GM12878 (cell line): Measurements from ENCODE around the gene TNS4. TPM values are rescaled to one million over a fixed set of nuclear protein-coding genes. Genes with fewer than 3 reads are reported as not detected.

Source experiments
- ATAC-seq: fragments of 200-7000 bp; cut with Tn5 transposase; 3 replicates; pipeline ENCODE4 v1.9.1; 2020; ENCODE audit warnings: mild to moderate bottlenecking, moderate library complexity
- BruUV-seq: library from RNA; stranded (reverse); fragments of 400-500 nt; replicated peaks from 2 replicates; lab custom pipeline; 2021; lab: Mats Ljungman, UMichigan
- CTCF ChIA-PET: fragments of 300-600 bp; sonication (Branson Sonifier 250); formaldehyde crosslinking; extraction: SDS; loops from one replicate; lab custom pipeline; 2021; ENCODE audit warnings: inconsistent platforms; lab: Yijun Ruan, JAX
- POLR2A ChIA-PET: fragments of 350-600 bp; formaldehyde crosslinking; extraction: SDS; loops from one replicate; lab custom pipeline; 2021; ENCODE audit warnings: inconsistent platforms; lab: Charles Lee
- RAD21 ChIA-PET: fragments of 300-600 bp; sonication (Branson Sonifier 250); formaldehyde crosslinking; loops from one replicate; lab custom pipeline; 2023; ENCODE audit warnings: antibody characterized with exemption; ENCODE audit not compliant: unreplicated experiment; lab: Charles Lee
- SMC1A ChIA-PET: fragments of 300-600 bp; sonication (Branson Sonifier 250); formaldehyde crosslinking; loops from one replicate; lab custom pipeline; 2023; ENCODE audit not compliant: unreplicated experiment, uncharacterized antibody; lab: Charles Lee
- DNase-seq: peaks from one replicate; pipeline ENCODE4 v3.0.0-alpha.2; 2011; ENCODE audit warnings: low read depth, low spot score
- FAIRE-seq: peaks from 3 replicates; lab custom pipeline; 2011; peaks lifted over from hg19 to GRCh38; lab: Jason Lieb, UNC
- H2AFZ ChIP-seq: 2 replicates; pipeline ENCODE4 v1.6.0; 2011; ENCODE audit warnings: low read depth, low read length, control low read depth; ENCODE audit not compliant: control insufficient read depth
- H3K27ac ChIP-seq: 2 replicates; pipeline ENCODE4 v1.5.1; 2011; ENCODE audit warnings: control low read depth; ENCODE audit not compliant: control insufficient read depth, insufficient read depth
- H3K27me3 ChIP-seq, 2 experiments: replicated peaks in 1 of 2; 2 replicates each; pipeline versions ENCODE4 v1.6.0 to v1.6.1; 2011; ENCODE audit warnings: low read length in 1 of 2; ENCODE audit not compliant: control insufficient read depth in 2 of 2, insufficient read depth in 2 of 2
- H3K36me3 ChIP-seq, 2 experiments: 2 replicates each; pipeline ENCODE4 v1.5.1; 2011; ENCODE audit warnings: low read length in 1 of 2; ENCODE audit not compliant: control insufficient read depth in 2 of 2, insufficient read depth in 2 of 2
- H3K4me1 ChIP-seq: 2 replicates; pipeline ENCODE4 v1.6.1; 2011; ENCODE audit warnings: mild to moderate bottlenecking, low read length, moderate library complexity, mixed read lengths; ENCODE audit not compliant: control insufficient read depth, insufficient read depth
- H3K4me2 ChIP-seq: 2 replicates; pipeline ENCODE4 v1.6.0; 2011; ENCODE audit warnings: control low read depth; ENCODE audit not compliant: control insufficient read depth, insufficient read depth
- H3K4me3 ChIP-seq: fragments of 200-600 bp; sonication (generic); 2 replicates; pipeline ENCODE4 v1.5.1; 2016
- H3K79me2 ChIP-seq: 2 replicates; pipeline ENCODE4 v1.6.0; 2011; ENCODE audit warnings: low read length; ENCODE audit not compliant: control insufficient read depth, insufficient read depth
- H3K9ac ChIP-seq: 2 replicates; pipeline ENCODE4 v1.8.0; 2011; ENCODE audit warnings: low read length, control low read depth, mixed read lengths; ENCODE audit not compliant: control insufficient read depth, insufficient read depth
- H3K9me3 ChIP-seq: replicated peaks from 3 replicates; pipeline ENCODE4 v1.5.1; 2011; ENCODE audit warnings: mild to moderate bottlenecking, low read length; ENCODE audit not compliant: control insufficient read depth, insufficient read depth
- H4K20me1 ChIP-seq: 2 replicates; pipeline ENCODE4 v1.6.0; 2011; ENCODE audit not compliant: control insufficient read depth, insufficient read depth
- ATF2 ChIP-seq: IDR thresholded peaks from 2 replicates; pipeline ENCODE4 v1.6.1; 2012; ENCODE audit warnings: low read length, inconsistent platforms
- CEBPZ ChIP-seq: fragments of 150-350 bp; IDR thresholded peaks from 2 replicates; pipeline ENCODE4 v1.6.1; 2016; ENCODE audit warnings: low read depth, low read length
- ESRRA ChIP-seq: IDR thresholded peaks from 2 replicates; pipeline ENCODE4 v1.6.1; 2012; ENCODE audit warnings: mild to moderate bottlenecking, low read length, improper control_type of control experiment
- KAT2A ChIP-seq: conservative IDR thresholded peaks from 2 replicates; pipeline ENCODE4 v1.6.1; 2011; ENCODE audit warnings: low read depth, low read length; ENCODE audit not compliant: control insufficient read depth
- KLF5 ChIP-seq: fragments of 450-650 bp; IDR thresholded peaks from 2 replicates; pipeline ENCODE4 v1.6.1; 2014; ENCODE audit warnings: mild to moderate bottlenecking; ENCODE audit not compliant: partially characterized antibody
- MEF2B ChIP-seq: fragments of 450-650 bp; IDR thresholded peaks from 2 replicates; pipeline ENCODE4 v1.6.1; 2018; ENCODE audit warnings: mild to moderate bottlenecking, moderate library complexity; ENCODE audit not compliant: partially characterized antibody, poor library complexity, severe bottlenecking
- MYC ChIP-seq: IDR thresholded peaks from 2 replicates; pipeline ENCODE4 v1.6.1; 2011; ENCODE audit warnings: mild to moderate bottlenecking, low read length, moderate library complexity, inconsistent platforms; ENCODE audit not compliant: insufficient read depth, insufficient replicate concordance, insufficient read length, severe bottlenecking
- NR2C2 ChIP-seq: IDR thresholded peaks from 2 replicates; pipeline ENCODE4 v1.6.1; 2011; ENCODE audit warnings: borderline replicate concordance, low read depth; ENCODE audit not compliant: control insufficient read depth, insufficient read length
- RB1 ChIP-seq: fragments of 450-650 bp; formaldehyde crosslinking; IDR thresholded peaks from 2 replicates; pipeline ENCODE4 v1.6.1; 2017; ENCODE audit warnings: mild to moderate bottlenecking, borderline replicate concordance
- RFX5 ChIP-seq: IDR thresholded peaks from 2 replicates; pipeline ENCODE4 v1.6.1; 2011; ENCODE audit warnings: low read depth, low read length, improper control_type of control experiment
- SMC3 ChIP-seq: IDR thresholded peaks from 2 replicates; pipeline ENCODE4 v1.6.1; 2011; ENCODE audit warnings: low read length, improper control_type of control experiment, borderline replicate concordance
- SREBF1 ChIP-seq: IDR thresholded peaks from 2 replicates; pipeline ENCODE4 v1.6.1; 2012; ENCODE audit warnings: mild to moderate bottlenecking, low read length
- ZNF622 ChIP-seq: fragments of 450-650 bp; IDR thresholded peaks from 2 replicates; pipeline ENCODE4 v1.6.1; 2017; ENCODE audit warnings: mild to moderate bottlenecking, inconsistent platforms
- ZZZ3 ChIP-seq: IDR thresholded peaks from 2 replicates; pipeline ENCODE4 v1.6.1; 2011; ENCODE audit warnings: low read depth; ENCODE audit not compliant: control insufficient read depth, insufficient read length
- WGBS: methylation state at CpG from one replicate; pipeline ENCODE4 v1.1.6; 2016; ENCODE audit warnings: low lambda C conversion rate; ENCODE audit not compliant: insufficient replicate concordance, insufficient coverage; ENCODE audit errors: missing lambda C conversion rate; 5-methylcytosine and 5-hydroxymethylcytosine counted together
- in situ Hi-C: fragments of 300-500 bp; cut with MboI; formaldehyde crosslinking; loops from 9 replicates; pipeline ENCODE4 v1.14.3; 2018; ENCODE audit warnings: mixed read lengths
- intact Hi-C: fragments of 100-400 bp; cut with micrococcal nuclease; formaldehyde crosslinking; loops from one replicate; pipeline ENCODE4 v1.14.2; 2022; ENCODE audit not compliant: unreplicated experiment
- polyA plus RNA-seq, 11 experiments: library from polyadenylated mRNA; depleted of rRNA in 4 of 11; unstranded in 6 of 11; stranded (reverse) in 5 of 11; fragments of >200 nt; fragmentation: Nextera tagmentation in 4 of 11; fragmentation: Illumina TruSeq in 1 of 11; extraction: Ambion mirVana in 4 of 11; extraction: Trizol in 1 of 11; gene quantifications; 1 replicate in 1 of 11; 2 replicates in 10 of 11; pipeline versions ENCODE4 v1.2.1 to v1.2.3, GENCODE V29; 2011 to 2016; ENCODE audit warnings: inconsistent platforms in 2 of 11, missing spikeins in 2 of 11, low read depth in 1 of 11
- total RNA-seq, 4 experiments: library from RNA; depleted of rRNA in 3 of 4; stranded (reverse); fragments of >200 nt in 3 of 4; fragmentation: Illumina TruSeq in 1 of 4; extraction: Trizol in 1 of 4; gene quantifications; 2 replicates each; pipeline versions ENCODE4 v1.2.1 to v1.2.3, GENCODE V29; 2013 to 2021

TNS4 gene
- total and polyA plus RNA-seq, 10 of the 15 experiments (the other 5 are each of a cell fraction or from before 2014, with no cell fraction given) = 0.10 to 0.90 (median 0.68) TPM; not detected in 2

- ChIA-PET CTCF (interaction anchor here (1.2 to 1.4 kb wide), 2 partner anchors 12 to 15 kb away, joined by 3 to 12 read pairs; no protein-coding TSS in a partner anchor), SMC1A (no interaction called here), RAD21 (interaction anchor here (2.2 kb wide), 1 partner anchor 41 kb away, joined by 13 read pairs; no protein-coding TSS in a partner anchor), POLR2A (no interaction called here)
- H3K36me3 ChIP-seq = no peaks in the 10 kb centered on the region
- no peaks in the 10 kb centered on the region for H3K79me2 ChIP-seq
- ATAC-seq (no peak), FAIRE-seq (no peak), DNase-seq (no peak)
- no peaks in the 10 kb centered on the region for H3K9me3 ChIP-seq
- WGBS = 78% methylated on average over 6 of the region's 7 CpGs
- H2AFZ ChIP-seq = no peak overlapping the region
- intact Hi-C loops = no loop called here
- H3K4me2 ChIP-seq = no peak overlapping the region
- H3K9ac ChIP-seq = no peak overlapping the region
- no TSS peak for BruUV-seq
- in situ Hi-C loops = no loop called here
- H3K4me1 ChIP-seq = peaks cover 7% of the 10 kb centered on the region
- TF ChIP-seq KAT2A (no peak), SREBF1 (no peak), NR2C2 (no peak)
- no peak overlapping the region for H3K27ac ChIP-seq
- H3K4me3 ChIP-seq = no peak overlapping the region
- no peaks in the 10 kb centered on the region for H4K20me1 ChIP-seq
- peaks cover 0 to 2% of the 10 kb centered on the region in 2 experiments; a peak in 2 of 4 replicates for H3K27me3 ChIP-seq
Observed at GRCh38 chr17:40491486-40491885, 9.9 kb downstream of the TNS4 start.

- ChIA-PET CTCF (interaction anchor here (1.2 to 1.4 kb wide), 3 partner anchors 12 to 41 kb away, joined by 3 to 12 read pairs (median 4); no protein-coding TSS in a partner anchor), SMC1A (no interaction called here), POLR2A (no interaction called here), RAD21 (interaction anchor here (2.2 kb wide), 1 partner anchor 41 kb away, joined by 13 read pairs; no protein-coding TSS in a partner anchor)
- ATAC-seq (no peak), DNase-seq (no peak), FAIRE-seq (no peak)
- Histone ChIP-seq H3K79me2 (no peaks in the 10 kb centered on the region), H3K4me2 (no peak overlapping the region), H3K27ac (no peak overlapping the region), H3K4me1 (peaks cover 7% of the 10 kb centered on the region), H3K4me3 (no peak overlapping the region), H3K27me3 (peaks cover 0 to 2% of the 10 kb centered on the region in 2 experiments; a peak in 2 of 4 replicates), H3K9me3 (no peaks in the 10 kb centered on the region), H4K20me1 (no peaks in the 10 kb centered on the region), H2AFZ (no peak overlapping the region), H3K9ac (no peak overlapping the region), H3K36me3 (no peaks in the 10 kb centered on the region)
- WGBS = 19% methylated on average over 2 of the region's 2 CpGs
- no TSS peak for BruUV-seq
- in situ Hi-C loops = no loop called here
- intact Hi-C loops = no loop called here
- no peak for TF ChIP-seq CEBPZ
- no peak for TF ChIP-seq ZZZ3
- TF ChIP-seq KLF5 = no peak
- no peak for TF ChIP-seq ZNF622
- no peak for TF ChIP-seq ATF2
- no peak for TF ChIP-seq ESRRA
- no peak for TF ChIP-seq MEF2B
- TF ChIP-seq MYC = no peak
- TF ChIP-seq SMC3 = no peak
- TF ChIP-seq RB1 = no peak
- TF ChIP-seq RFX5 = no peak
Observed at GRCh38 chr17:40490982-40491381, 10.4 kb downstream of the TNS4 start.
